ENCODE measurements around the gene SLIT1. TPM values are rescaled to one million over a fixed set of nuclear protein-coding genes. Genes with fewer than 3 reads are reported as not detected.

SLIT1 gene
- total RNA-seq, 2 donors from 2014 or later: 0.78 to 0.99 TPM

- H3K27me3 ChIP-seq: peaks cover 0 to 4% of the 10 kb centered on the region in 2 donors
These were observed 811 bp downstream of the SLIT1 start for GRCh38 chr10:97184971-97185325.

DNA sequence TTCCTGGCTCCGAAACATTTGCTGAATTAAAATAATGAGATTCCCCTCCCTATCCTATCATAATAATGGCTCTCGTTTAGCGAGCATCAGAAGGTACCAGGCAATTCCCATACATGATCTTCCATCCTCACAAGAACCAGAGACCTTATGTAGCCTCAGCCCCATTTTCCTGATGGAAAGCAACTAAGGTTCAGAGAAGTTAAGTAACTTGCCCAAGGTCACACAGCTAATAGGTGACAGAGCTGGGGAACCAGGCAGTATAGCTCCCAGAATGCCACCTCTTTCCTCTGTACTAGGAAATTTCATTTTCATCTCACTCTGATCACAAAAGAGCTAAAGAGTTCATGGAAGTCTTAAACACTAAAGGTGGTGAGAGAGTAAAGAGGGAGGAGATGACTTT lies 2.4 kb downstream of the SLIT1 start:
- Histone ChIP-seq H3K36me3 (replicated peaks in 1 of 2; ENCODE audit: insufficient read depth in 1 of 2, low read depth in 2 of 2) (no peaks in the 10 kb centered on the region), H3K9me3 (no peaks in the 10 kb centered on the region), H3K27ac (no peak overlapping the region), H3K27me3 (peaks cover 0 to 4% of the 10 kb centered on the region in 2 donors), H3K4me1 (peaks cover 9% of the 10 kb centered on the region), H3K4me3 (no peak overlapping the region)
- 92% methylated on average over 3 of the region's 3 CpGs for WGBS, 2 donors
- DNase-seq (no peak), ATAC-seq (no peak)
- TF ChIP-seq, protein P1, sequence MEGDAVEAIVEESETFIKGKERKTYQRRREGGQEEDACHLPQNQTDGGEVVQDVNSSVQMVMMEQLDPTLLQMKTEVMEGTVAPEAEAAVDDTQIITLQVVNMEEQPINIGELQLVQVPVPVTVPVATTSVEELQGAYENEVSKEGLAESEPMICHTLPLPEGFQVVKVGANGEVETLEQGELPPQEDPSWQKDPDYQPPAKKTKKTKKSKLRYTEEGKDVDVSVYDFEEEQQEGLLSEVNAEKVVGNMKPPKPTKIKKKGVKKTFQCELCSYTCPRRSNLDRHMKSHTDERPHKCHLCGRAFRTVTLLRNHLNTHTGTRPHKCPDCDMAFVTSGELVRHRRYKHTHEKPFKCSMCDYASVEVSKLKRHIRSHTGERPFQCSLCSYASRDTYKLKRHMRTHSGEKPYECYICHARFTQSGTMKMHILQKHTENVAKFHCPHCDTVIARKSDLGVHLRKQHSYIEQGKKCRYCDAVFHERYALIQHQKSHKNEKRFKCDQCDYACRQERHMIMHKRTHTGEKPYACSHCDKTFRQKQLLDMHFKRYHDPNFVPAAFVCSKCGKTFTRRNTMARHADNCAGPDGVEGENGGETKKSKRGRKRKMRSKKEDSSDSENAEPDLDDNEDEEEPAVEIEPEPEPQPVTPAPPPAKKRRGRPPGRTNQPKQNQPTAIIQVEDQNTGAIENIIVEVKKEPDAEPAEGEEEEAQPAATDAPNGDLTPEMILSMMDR (IDR thresholded peaks at IDR 0.05): no peak
- no peak for TF ChIP-seq POLR2A (IDR thresholded peaks at IDR 0.05)
- intact Hi-C loops (cut with DNase I): no loop called here

More at GRCh38 chr10:97184971-97185325, 811 bp downstream of the SLIT1 start:
- ATAC-seq (no peak), DNase-seq (no peak)
- Histone ChIP-seq H3K9me3 (no peaks in the 10 kb centered on the region), H3K27ac (no peak overlapping the region), H3K36me3 (replicated peaks in 1 of 2; ENCODE audit: insufficient read depth in 1 of 2, low read depth in 2 of 2) (no peaks in the 10 kb centered on the region), H3K4me1 (peaks cover 9% of the 10 kb centered on the region), H3K4me3 (no peak overlapping the region)
- intact Hi-C loops (cut with DNase I): no loop called here
- no peak for TF ChIP-seq POLR2A (IDR thresholded peaks at IDR 0.05)
- TF ChIP-seq, protein P1 (IDR thresholded peaks at IDR 0.05): no peak
- 23 to 31% methylated on average over 13 to 17 of the region's 17 CpGs for WGBS, 2 donors

- no peak for DNase-seq
These were observed 3.3 kb downstream of the SLIT1 start for GRCh38 chr10:97182288-97182990.

DNA sequence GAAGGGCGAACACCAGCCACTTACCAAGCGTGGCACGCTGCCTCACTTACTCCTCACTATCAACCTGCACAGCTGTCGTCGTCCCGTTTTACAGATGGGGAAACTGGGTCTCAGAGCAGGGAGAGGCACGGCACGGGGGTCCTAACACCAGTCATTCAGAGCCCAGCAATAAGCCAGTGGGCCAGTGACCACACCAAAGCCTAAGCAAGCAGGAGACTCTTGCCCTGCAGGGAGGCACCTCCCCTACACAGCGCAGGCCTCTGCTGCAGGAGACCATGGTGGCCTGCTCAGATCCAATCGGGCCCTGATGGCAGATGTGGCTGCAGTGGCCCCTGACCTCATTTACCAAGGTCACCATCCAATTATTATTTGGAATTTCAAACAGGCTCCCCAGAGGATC lies 4.8 kb downstream of the SLIT1 start:
- Histone ChIP-seq H3K4me1 (peaks cover 9% of the 10 kb centered on the region), H3K36me3 (replicated peaks in 1 of 2; ENCODE audit: insufficient read depth in 1 of 2, low read depth in 2 of 2) (no peaks in the 10 kb centered on the region), H3K9me3 (no peaks in the 10 kb centered on the region), H3K27ac (no peak overlapping the region), H3K4me3 (no peak overlapping the region), H3K27me3 (peaks cover 0 to 4% of the 10 kb centered on the region in 2 donors)
- WGBS, 2 donors: 86% methylated on average over 10 of the region's 10 CpGs; no CpG with 5 or more reads in 1 of the 2 donors
- TF ChIP-seq, protein P1 (IDR thresholded peaks at IDR 0.05): no peak
- TF ChIP-seq POLR2A (IDR thresholded peaks at IDR 0.05): no peak
- ATAC-seq (no peak), DNase-seq (no peak)
- intact Hi-C loops (cut with DNase I): no loop called here

More at GRCh38 chr10:97182288-97182990, 3.3 kb downstream of the SLIT1 start:
- H3K4me1 ChIP-seq: peaks cover 9% of the 10 kb centered on the region
- H3K9me3 ChIP-seq: no peaks in the 10 kb centered on the region
- no peak overlapping the region for H3K4me3 ChIP-seq
- 75 to 80% methylated on average over 10 of the region's 10 CpGs for WGBS, 2 donors
- ATAC-seq: no peak
- intact Hi-C loops (cut with DNase I): no loop called here
- no peak overlapping the region for H3K27ac ChIP-seq
- TF ChIP-seq, protein P1 (IDR thresholded peaks at IDR 0.05): no peak
- TF ChIP-seq POLR2A (IDR thresholded peaks at IDR 0.05): no peak
- no peaks in the 10 kb centered on the region for H3K36me3 ChIP-seq (replicated peaks in 1 of 2; ENCODE audit: insufficient read depth in 1 of 2, low read depth in 2 of 2)
- H3K27me3 ChIP-seq: peaks cover 0 to 4% of the 10 kb centered on the region in 2 donors

- Histone ChIP-seq H3K4me3 (no peak overlapping the region), H3K9me3 (no peaks in the 10 kb centered on the region), H3K36me3 (replicated peaks in 1 of 2; ENCODE audit: insufficient read depth in 1 of 2, low read depth in 2 of 2) (no peaks in the 10 kb centered on the region), H3K27me3 (peaks cover 0 to 4% of the 10 kb centered on the region in 2 donors), H3K27ac (no peak overlapping the region), H3K4me1 (peaks cover 4% of the 10 kb centered on the region)
- DNase-seq (no peak), ATAC-seq (no peak)
- TF ChIP-seq, protein P1 (IDR thresholded peaks at IDR 0.05): no peak
- TF ChIP-seq POLR2A (IDR thresholded peaks at IDR 0.05): no peak
- intact Hi-C loops (cut with DNase I): no loop called here
- WGBS, 2 donors: 62 to 63% methylated on average over 8 of the region's 8 CpGs
These were observed 5.4 kb downstream of the SLIT1 start for GRCh38 chr10:97180363-97180755.

All from body of pancreas (tissue), 4 donors.